IMR-90 (cell line): ENCODE results near the gene RNASET2. TPM values are rescaled to one million over a fixed set of nuclear protein-coding genes. Genes with fewer than 3 reads are reported as not detected.

Experiments
- ATAC-seq: fragments of 200-7000 bp; cut with Tn5 transposase; 2 replicates; pipeline ENCODE4 v1.9.1; 2020; ENCODE audit warnings: low read depth, mild to moderate bottlenecking, moderate library complexity
- BruUV-seq: library from RNA; stranded (reverse); fragments of 400-500 nt; replicated peaks from 2 replicates; lab custom pipeline; 2021; lab: Mats Ljungman, UMichigan
- CTCF ChIA-PET: fragments of 300-600 bp; formaldehyde crosslinking; extraction: SDS; loops from one replicate; lab custom pipeline; 2021; ENCODE audit warnings: antibody characterized with exemption; lab: Yijun Ruan, JAX
- POLR2A ChIA-PET: fragments of 300-600 bp; sonication (Branson Sonifier 250); formaldehyde crosslinking; loops from one replicate; lab custom pipeline; 2022; ENCODE audit warnings: antibody characterized with exemption; ENCODE audit not compliant: unreplicated experiment; lab: Charles Lee
- DNase-seq: peaks from one replicate; pipeline ENCODE4 v3.0.0; 2013
- H2AFZ ChIP-seq: replicated peaks from 2 replicates; pipeline ENCODE3; 2013; ENCODE audit warnings: low read length, mild to moderate bottlenecking; ENCODE audit not compliant: poor library complexity
- H2AK5ac ChIP-seq: 2 replicates; pipeline ENCODE4 v1.6.1; 2013; ENCODE audit warnings: low read depth, low read length, inconsistent platforms
- H2AK9ac ChIP-seq: replicated peaks from 2 replicates; pipeline ENCODE3; 2013; ENCODE audit warnings: mild to moderate bottlenecking, low read depth, low read length, moderate library complexity; ENCODE audit not compliant: poor library complexity
- H2BK120ac ChIP-seq: 2 replicates; pipeline ENCODE4 v1.6.1; 2013; ENCODE audit warnings: low read depth, low read length, inconsistent platforms
- H2BK15ac ChIP-seq: 3 replicates; pipeline ENCODE4 v1.6.1; 2013; ENCODE audit warnings: low read depth, low read length, inconsistent platforms
- H2BK20ac ChIP-seq: 2 replicates; pipeline ENCODE4 v1.6.1; 2013; ENCODE audit warnings: low read depth, mild to moderate bottlenecking, inconsistent platforms, low read length, moderate library complexity
- H2BK5ac ChIP-seq: 2 replicates; pipeline ENCODE4 v1.6.1; 2013; ENCODE audit warnings: mild to moderate bottlenecking, low read depth, low read length, inconsistent platforms; ENCODE audit not compliant: poor library complexity, severe bottlenecking
- H3K14ac ChIP-seq: replicated peaks from 2 replicates; pipeline ENCODE4 v1.6.1; 2013; ENCODE audit warnings: low read depth, low read length, inconsistent platforms
- H3K18ac ChIP-seq: 2 replicates; pipeline ENCODE4 v1.6.1; 2013; ENCODE audit warnings: low read depth, low read length, control low read depth
- H3K23ac ChIP-seq: 2 replicates; pipeline ENCODE4 v1.6.1; 2013; ENCODE audit warnings: low read depth, low read length, inconsistent platforms
- H3K27ac ChIP-seq: 2 replicates; pipeline ENCODE4 v1.5.1; 2013; ENCODE audit warnings: mild to moderate bottlenecking, control low read depth, low read length; ENCODE audit not compliant: insufficient read depth
- H3K27me3 ChIP-seq: 2 replicates; pipeline ENCODE4 v1.6.1; 2013; ENCODE audit warnings: low read length; ENCODE audit not compliant: control insufficient read depth, insufficient read depth
- H3K36me3 ChIP-seq: 2 replicates; pipeline ENCODE4 v1.6.1; 2013; ENCODE audit warnings: low read length, mixed read lengths; ENCODE audit not compliant: control insufficient read depth, insufficient read depth
- H3K4ac ChIP-seq: 2 replicates; pipeline ENCODE4 v1.6.1; 2013; ENCODE audit warnings: low read depth, low read length, inconsistent platforms
- H3K4me1 ChIP-seq: 2 replicates; pipeline ENCODE4 v1.6.1; 2013; ENCODE audit warnings: low read length, mixed read lengths; ENCODE audit not compliant: control insufficient read depth, insufficient read depth
- H3K4me2 ChIP-seq: 2 replicates; pipeline ENCODE4 v1.6.1; 2013; ENCODE audit warnings: low read depth, mild to moderate bottlenecking, control low read depth, low read length, moderate library complexity
- H3K4me3 ChIP-seq: 2 replicates; pipeline ENCODE4 v1.5.1; 2013; ENCODE audit warnings: low read depth, mild to moderate bottlenecking, control low read depth, low read length, moderate library complexity; ENCODE audit not compliant: insufficient read depth
- H3K56ac ChIP-seq: 2 replicates; pipeline ENCODE4 v1.6.1; 2013; ENCODE audit warnings: low read length, inconsistent platforms; ENCODE audit not compliant: insufficient read depth; ENCODE audit errors: extremely low read depth
- H3K79me1 ChIP-seq, 2 experiments: 2 replicates each; pipeline ENCODE4 v1.6.1; 2013; ENCODE audit warnings: low read length in 2 of 2, inconsistent platforms in 1 of 2, low read depth in 1 of 2
- H3K9ac ChIP-seq: 2 replicates; pipeline ENCODE4 v1.6.1; 2013; ENCODE audit warnings: low read depth, low read length, control low read depth
- H3K9me1 ChIP-seq: 2 replicates; pipeline ENCODE4 v1.6.1; 2013; ENCODE audit warnings: low read length, inconsistent platforms; ENCODE audit not compliant: insufficient read depth
- H3K9me3 ChIP-seq: 2 replicates; pipeline ENCODE4 v1.6.1; 2013; ENCODE audit warnings: low read length; ENCODE audit not compliant: control insufficient read depth, insufficient read depth
- H4K20me1 ChIP-seq: 2 replicates; pipeline ENCODE4 v1.6.1; 2013; ENCODE audit warnings: low read length, inconsistent platforms; ENCODE audit not compliant: insufficient read depth
- H4K5ac ChIP-seq: 2 replicates; pipeline ENCODE4 v1.6.1; 2013; ENCODE audit warnings: mild to moderate bottlenecking, low read depth, low read length, control low read depth
- H4K8ac ChIP-seq, 2 experiments: 2 replicates each; pipeline ENCODE4 v1.6.1; 2013; ENCODE audit warnings: low read depth in 2 of 2, low read length in 2 of 2, control low read depth in 1 of 2, inconsistent platforms in 1 of 2
- H4K91ac ChIP-seq: 2 replicates; pipeline ENCODE4 v1.6.1; 2013; ENCODE audit warnings: low read depth, low read length, inconsistent platforms; ENCODE audit not compliant: insufficient read depth
- BHLHE40 ChIP-seq: fragments of 150-350 bp; IDR thresholded peaks from 2 replicates; pipeline ENCODE4 v1.6.1; 2016; ENCODE audit warnings: mild to moderate bottlenecking, low read depth, low read length
- CEBPB ChIP-seq: IDR thresholded peaks from 2 replicates; pipeline ENCODE4 v1.6.1; 2012; ENCODE audit warnings: low read depth, low read length, improper control_type of control experiment
- CHD1 ChIP-seq: IDR thresholded peaks from 2 replicates; pipeline ENCODE4 v1.6.1; 2012; ENCODE audit warnings: low read depth, low read length, improper control_type of control experiment
- CTCF ChIP-seq: conservative IDR thresholded peaks from 2 replicates; pipeline ENCODE4 v1.5.1; 2012; ENCODE audit warnings: mild to moderate bottlenecking, low read depth, low read length, improper control_type of control experiment
- ELK1 ChIP-seq: fragments of 150-350 bp; IDR thresholded peaks from 2 replicates; pipeline ENCODE4 v1.6.1; 2016; ENCODE audit warnings: low read depth, mild to moderate bottlenecking, low read length, moderate library complexity, borderline replicate concordance
- POLR2A ChIP-seq: IDR thresholded peaks from 2 replicates; pipeline ENCODE4 v1.6.1; 2012; ENCODE audit warnings: mild to moderate bottlenecking, low read depth, low read length
- RAD21 ChIP-seq: IDR thresholded peaks from 2 replicates; pipeline ENCODE4 v1.6.1; 2012; ENCODE audit warnings: low read length, improper control_type of control experiment
- RFX5 ChIP-seq: IDR thresholded peaks from 2 replicates; pipeline ENCODE4 v1.8.0; 2012; ENCODE audit warnings: low read depth, mild to moderate bottlenecking, low read length, moderate library complexity
- WGBS, 2 experiments: methylation state at CpG; one replicate each; pipeline versions ENCODE4 v1.1.5 to v1.1.7; 2013; ENCODE audit warnings: missing lambda C conversion rate in 2 of 2; ENCODE audit not compliant: insufficient read length in 1 of 2; ENCODE audit errors: extremely low coverage in 2 of 2; 5-methylcytosine and 5-hydroxymethylcytosine counted together
- dilution Hi-C: fragments of 300-500 bp; cut with HindIII; formaldehyde crosslinking; loops from one replicate; pipeline ENCODE4 v1.14.3; 2018; ENCODE audit warnings: low sequenced_read_pairs; ENCODE audit not compliant: unreplicated experiment
- in situ Hi-C: fragments of 300-500 bp; cut with MboI; formaldehyde crosslinking; loops from 3 replicates; pipeline ENCODE4 v1.14.3; 2019; ENCODE audit warnings: low sequenced_read_pairs, inconsistent platforms, mixed read lengths
- intact Hi-C: fragments of 100-400 bp; cut with micrococcal nuclease; formaldehyde crosslinking; loops from 2 replicates; pipeline ENCODE4 v1.10.0; 2022
- polyA plus RNA-seq, 3 experiments: library from polyadenylated mRNA; depleted of rRNA; stranded (reverse); fragments of >200 nt; gene quantifications; 2 replicates each; pipeline ENCODE4 v1.2.3, GENCODE V29; 2012; ENCODE audit warnings: low replicate concordance in 1 of 3
- total RNA-seq: library from RNA; depleted of rRNA; stranded (reverse); fragments of >200 nt; gene quantifications from 2 replicates; pipeline ENCODE4 v1.2.3, GENCODE V29; 2012

RNASET2 gene
- total and polyA plus RNA-seq, 2 of the 4 experiments (the other 2 are of a cell fraction), result 13.6 to 24.9 TPM

- H3K9me3 ChIP-seq, result no peaks in the 10 kb centered on the region
- no peak overlapping the region for H3K27ac ChIP-seq
- H3K79me1 ChIP-seq, result no peaks in the 10 kb centered on the region
- no peak overlapping the region for H3K14ac ChIP-seq
- no peak overlapping the region for H2AK9ac ChIP-seq
- no peak overlapping the region for H3K4me2 ChIP-seq
- no peak overlapping the region for H4K91ac ChIP-seq
- no peak for TF ChIP-seq CTCF
- TF ChIP-seq RAD21, result no peak
- TF ChIP-seq BHLHE40, result no peak
- TF ChIP-seq POLR2A, result no peak
- TF ChIP-seq CEBPB, result no peak
- TF ChIP-seq CHD1, result no peak
- no peak for TF ChIP-seq ELK1
- TF ChIP-seq RFX5, result no peak
- H2BK5ac ChIP-seq, result no peak overlapping the region
- no peaks in the 10 kb centered on the region for H3K27me3 ChIP-seq
- no peak overlapping the region for H3K4ac ChIP-seq
- no peak overlapping the region for H3K56ac ChIP-seq
- dilution Hi-C loops, result no loop called here
- in situ Hi-C loops, result no loop called here
- no peak overlapping the region for H3K9ac ChIP-seq
- intact Hi-C loops, result no loop called here
- H3K18ac ChIP-seq, result no peak overlapping the region
- H3K4me1 ChIP-seq, result no peaks in the 10 kb centered on the region
- peaks cover 8% of the 10 kb centered on the region; the same call in 1 of the 2 replicates for H3K9me1 ChIP-seq
- WGBS, 2 experiments, result 50% methylated on average over 2 of the region's 6 CpGs; no CpG with 5 or more reads in 1 of the 2 experiments
- no peaks in the 10 kb centered on the region for H4K20me1 ChIP-seq
- no peak overlapping the region for H2AK5ac ChIP-seq
- H3K4me3 ChIP-seq, result no peak overlapping the region
- ATAC-seq (no peak), DNase-seq (no peak)
- no peak overlapping the region for H2BK15ac ChIP-seq
- no peak overlapping the region for H2AFZ ChIP-seq
- POLR2A ChIA-PET, result no interaction called here
- H2BK20ac ChIP-seq, result no peak overlapping the region
- H3K23ac ChIP-seq, result no peak overlapping the region
- H4K8ac ChIP-seq, result no peak overlapping the region
- no peak overlapping the region for H4K5ac ChIP-seq
- CTCF ChIA-PET, result no interaction called here
- no peak overlapping the region for H2BK120ac ChIP-seq
- no TSS peak for BruUV-seq
- no peaks in the 10 kb centered on the region for H3K36me3 ChIP-seq
Measured at GRCh38 chr6:166932116-166932515, 24.2 kb downstream of the RNASET2 start.
